DND-41 (cell line): Measurements from ENCODE around the gene PPT2.

ENCODE experiments used
- ATAC-seq: fragments of 200-7000 bp; cut with Tn5 transposase; 3 replicates; pipeline ENCODE4 v1.9.1; 2021; ENCODE audit warnings: low read depth; ENCODE audit not compliant: insufficient read depth
- DNase-seq: peaks from one replicate; pipeline ENCODE4 v3.0.0-alpha.2; 2020
- H2AFZ ChIP-seq: 2 replicates; pipeline ENCODE4 v1.6.0; 2012; ENCODE audit warnings: low read depth, low read length
- H3K27ac ChIP-seq: 2 replicates; pipeline ENCODE4 v1.5.1; 2012; ENCODE audit warnings: low read length, inconsistent platforms
- H3K27me3 ChIP-seq: fragments of 200-600 bp; sonication (generic); 2 replicates; pipeline ENCODE4 v1.6.0; 2012; ENCODE audit warnings: low read length, mild to moderate bottlenecking, inconsistent platforms; ENCODE audit not compliant: insufficient read depth, poor library complexity
- H3K36me3 ChIP-seq: 2 replicates; pipeline ENCODE4 v1.5.1; 2012; ENCODE audit warnings: low read length, inconsistent platforms; ENCODE audit not compliant: insufficient read depth
- H3K4me1 ChIP-seq: 2 replicates; pipeline ENCODE4 v1.5.1; 2012; ENCODE audit warnings: mild to moderate bottlenecking, low read length; ENCODE audit not compliant: insufficient read depth
- H3K4me2 ChIP-seq: 2 replicates; pipeline ENCODE4 v1.6.0; 2012; ENCODE audit warnings: mild to moderate bottlenecking, moderate library complexity, low read length, inconsistent platforms; ENCODE audit not compliant: insufficient read depth
- H3K4me3 ChIP-seq, 2 experiments: fragments of 200-600 bp in 1 of 2; shearing (Covaris generic) in 1 of 2; 2 replicates each; pipeline ENCODE4 v1.5.1; 2012 to 2016; ENCODE audit warnings: inconsistent platforms in 2 of 2, low read length in 2 of 2, mild to moderate bottlenecking in 2 of 2, low read depth in 1 of 2, moderate library complexity in 1 of 2
- H3K79me2 ChIP-seq: 2 replicates; pipeline ENCODE4 v1.6.0; 2012; ENCODE audit warnings: low read length, inconsistent platforms; ENCODE audit not compliant: insufficient read depth
- H3K9ac ChIP-seq: 2 replicates; pipeline ENCODE4 v1.6.0; 2012; ENCODE audit warnings: low read depth, mild to moderate bottlenecking, inconsistent platforms, low read length, moderate library complexity
- H3K9me3 ChIP-seq: 2 replicates; pipeline ENCODE4 v1.5.1; 2012; ENCODE audit warnings: low read length, moderate library complexity, mild to moderate bottlenecking, inconsistent platforms; ENCODE audit not compliant: insufficient read depth, severe bottlenecking
- H4K20me1 ChIP-seq: 2 replicates; pipeline ENCODE4 v1.6.0; 2012; ENCODE audit warnings: low read length; ENCODE audit not compliant: insufficient read depth
- EZH2 ChIP-seq: IDR thresholded peaks from 3 replicates; pipeline ENCODE4 v1.6.1; 2012; ENCODE audit warnings: borderline replicate concordance, low read depth, mild to moderate bottlenecking, moderate library complexity, low read length, inconsistent platforms; ENCODE audit not compliant: severe bottlenecking
- TF ChIP-seq, protein P1 (sequence below): IDR thresholded peaks from 2 replicates; pipeline ENCODE4 v1.5.1; 2012; ENCODE audit warnings: borderline replicate concordance, low read length, moderate library complexity, mild to moderate bottlenecking; ENCODE audit not compliant: poor library complexity, severe bottlenecking; ENCODE audit errors: extremely low read depth

Gene PPT2

DNA sequence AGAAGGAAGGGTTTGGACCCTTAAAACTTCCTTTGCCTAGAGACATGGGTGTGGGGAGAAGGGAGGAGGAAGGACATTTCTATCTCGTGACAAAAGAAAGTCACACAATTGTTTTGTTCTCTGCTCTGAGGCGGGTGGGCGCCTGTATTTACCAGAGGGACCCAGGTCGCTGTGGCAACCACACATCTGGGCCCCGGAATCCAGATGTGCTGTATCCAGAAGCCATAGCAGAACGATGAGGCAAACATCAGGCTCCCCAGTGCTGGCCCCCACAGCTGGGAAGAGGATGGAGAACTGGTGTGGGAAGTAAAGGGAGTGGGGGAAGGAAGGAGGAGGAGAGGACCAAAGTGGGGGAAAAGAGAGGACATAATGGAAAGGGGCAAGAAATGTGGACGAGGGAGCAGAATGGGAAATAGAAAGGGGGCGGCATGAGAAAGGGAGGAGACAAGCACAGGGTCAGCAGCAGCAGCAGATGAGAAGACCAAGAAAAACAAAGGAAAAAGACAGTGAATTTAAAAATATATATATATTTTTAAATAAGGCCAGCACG lies 41.4 kb upstream of the PPT2 start:
- Histone ChIP-seq H3K4me3 (no peak overlapping the region), H3K4me1 (no peaks in the 10 kb centered on the region), H3K9me3 (no peaks in the 10 kb centered on the region), H3K27me3 (no peaks in the 10 kb centered on the region), H4K20me1 (peaks cover 6% of the 10 kb centered on the region; the same call in 1 of the 2 replicates), H3K79me2 (no peaks in the 10 kb centered on the region), H3K36me3 (peaks cover 22% of the 10 kb centered on the region), H3K9ac (no peak overlapping the region), H3K27ac (no peak overlapping the region), H3K4me2 (no peak overlapping the region), H2AFZ (no peak overlapping the region)
- no peak for TF ChIP-seq EZH2
- TF ChIP-seq, protein P1, sequence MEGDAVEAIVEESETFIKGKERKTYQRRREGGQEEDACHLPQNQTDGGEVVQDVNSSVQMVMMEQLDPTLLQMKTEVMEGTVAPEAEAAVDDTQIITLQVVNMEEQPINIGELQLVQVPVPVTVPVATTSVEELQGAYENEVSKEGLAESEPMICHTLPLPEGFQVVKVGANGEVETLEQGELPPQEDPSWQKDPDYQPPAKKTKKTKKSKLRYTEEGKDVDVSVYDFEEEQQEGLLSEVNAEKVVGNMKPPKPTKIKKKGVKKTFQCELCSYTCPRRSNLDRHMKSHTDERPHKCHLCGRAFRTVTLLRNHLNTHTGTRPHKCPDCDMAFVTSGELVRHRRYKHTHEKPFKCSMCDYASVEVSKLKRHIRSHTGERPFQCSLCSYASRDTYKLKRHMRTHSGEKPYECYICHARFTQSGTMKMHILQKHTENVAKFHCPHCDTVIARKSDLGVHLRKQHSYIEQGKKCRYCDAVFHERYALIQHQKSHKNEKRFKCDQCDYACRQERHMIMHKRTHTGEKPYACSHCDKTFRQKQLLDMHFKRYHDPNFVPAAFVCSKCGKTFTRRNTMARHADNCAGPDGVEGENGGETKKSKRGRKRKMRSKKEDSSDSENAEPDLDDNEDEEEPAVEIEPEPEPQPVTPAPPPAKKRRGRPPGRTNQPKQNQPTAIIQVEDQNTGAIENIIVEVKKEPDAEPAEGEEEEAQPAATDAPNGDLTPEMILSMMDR, result no peak
- no peak for ATAC-seq
- no peak for DNase-seq

DNA sequence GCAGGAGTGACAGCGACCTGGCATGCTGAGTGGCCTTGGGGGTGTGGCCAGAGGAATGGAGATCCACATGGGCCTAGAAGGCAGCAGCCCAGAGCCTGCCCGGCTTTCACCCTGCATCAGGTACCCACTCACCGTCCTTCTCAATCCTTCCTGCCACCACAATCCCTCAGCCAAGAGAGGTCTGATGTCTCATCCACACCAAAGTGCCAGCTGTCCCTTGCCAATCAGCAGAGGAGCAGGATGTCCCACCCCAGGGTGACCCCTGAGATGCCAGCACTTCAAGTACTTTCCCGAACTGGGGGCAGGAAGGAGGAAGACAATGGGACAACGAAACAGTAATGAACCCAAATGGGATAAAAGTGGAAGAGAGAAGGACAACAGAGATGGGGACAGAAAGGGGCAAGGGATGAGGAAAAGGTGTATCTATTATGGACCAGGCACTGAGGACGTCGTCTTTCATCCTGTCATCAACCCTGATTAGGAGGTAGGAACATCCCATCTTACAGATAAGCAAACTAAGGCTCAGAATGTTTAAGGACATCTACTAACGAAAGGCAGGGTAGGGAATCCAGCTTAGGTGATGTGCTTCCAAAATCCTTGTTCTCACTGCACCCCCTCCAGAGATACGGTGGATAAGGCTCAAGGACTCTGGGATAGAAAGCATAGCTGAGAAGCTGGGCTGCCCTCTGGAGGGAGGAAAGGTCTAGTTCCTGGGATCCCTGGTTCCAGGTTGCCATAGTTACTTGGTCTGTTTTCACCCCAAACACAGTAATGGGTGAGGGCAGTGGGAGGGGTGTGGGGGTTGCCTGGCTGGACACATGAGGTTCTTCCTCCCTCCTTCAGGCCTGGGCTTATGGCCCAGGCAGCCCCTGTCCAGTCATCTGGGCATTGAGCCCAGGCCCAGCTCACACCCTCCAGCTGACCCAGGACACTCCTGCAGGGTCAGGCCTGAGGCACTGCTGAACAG lies 40.3 kb upstream of the PPT2 start:
- H3K27me3 ChIP-seq, result no peaks in the 10 kb centered on the region
- DNase-seq (no peak), ATAC-seq (no peak)
- no peaks in the 10 kb centered on the region for H3K79me2 ChIP-seq
- TF ChIP-seq EZH2, result no peak
- TF ChIP-seq, protein P1, result no peak
- H4K20me1 ChIP-seq, result peaks cover 6% of the 10 kb centered on the region; the same call in 1 of the 2 replicates
- no peak overlapping the region for H3K4me3 ChIP-seq
- H3K9ac ChIP-seq, result no peak overlapping the region
- no peaks in the 10 kb centered on the region for H3K9me3 ChIP-seq
- H2AFZ ChIP-seq, result no peak overlapping the region
- H3K27ac ChIP-seq, result no peak overlapping the region
- no peak overlapping the region for H3K4me2 ChIP-seq
- no peaks in the 10 kb centered on the region for H3K4me1 ChIP-seq
- H3K36me3 ChIP-seq, result peaks cover 33% of the 10 kb centered on the region

DNA sequence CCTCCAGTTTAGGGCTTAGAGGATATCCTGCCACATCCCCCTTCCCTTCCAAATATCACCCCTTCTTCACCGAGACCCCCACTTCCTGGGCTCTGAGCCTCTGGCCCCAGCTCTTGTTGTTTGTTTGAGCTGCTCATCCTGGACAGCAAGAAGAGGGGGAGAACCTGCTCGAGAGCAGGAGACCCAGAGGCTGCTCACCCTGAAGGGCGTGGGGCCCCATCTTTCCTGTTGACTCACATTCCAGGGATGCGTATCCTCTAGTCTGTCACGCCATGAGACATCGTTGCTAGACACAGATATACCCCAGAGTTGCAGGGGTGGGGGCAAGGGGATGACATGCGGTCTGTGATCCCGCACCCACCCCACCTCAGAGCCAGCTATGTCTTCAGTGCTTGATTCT lies 39.1 kb upstream of the PPT2 start:
- H3K4me2 ChIP-seq, result no peak overlapping the region
- ATAC-seq, result no peak
- no peaks in the 10 kb centered on the region for H3K27me3 ChIP-seq
- H3K36me3 ChIP-seq, result peaks cover 44% of the 10 kb centered on the region
- no peaks in the 10 kb centered on the region for H3K4me1 ChIP-seq
- no peak for DNase-seq
- no peak overlapping the region for H3K4me3 ChIP-seq
- TF ChIP-seq, protein P1, result no peak
- TF ChIP-seq EZH2, result no peak
- H3K27ac ChIP-seq, result no peak overlapping the region
- no peak overlapping the region for H2AFZ ChIP-seq
- H3K79me2 ChIP-seq, result no peaks in the 10 kb centered on the region
- no peak overlapping the region for H3K9ac ChIP-seq
- H4K20me1 ChIP-seq, result 0 out of 2 replicates have a peak, but pooled peaks cover 2% of the 10 kb centered on the region
- no peaks in the 10 kb centered on the region for H3K9me3 ChIP-seq
